ENCODE results near the gene DDAH1. TPM values are rescaled to one million over a fixed set of nuclear protein-coding genes. Genes with fewer than 3 reads are reported as not detected.
"Not testable (repeated sequence)": the region's sequence is repeated elsewhere in the genome, so short reads cannot be mapped to it uniquely, and the experiment has no call there.

The DDAH1 gene
- total RNA-seq: 29.7 TPM
- polyA plus RNA-seq (ENCODE audit: insufficient read depth in 1 of 8, insufficient read length in 8 of 8, low replicate concordance in 1 of 8): 10 to 100 TPM; 29.6 to 51.2 (median 38.1) TPM
- long read RNA-seq, donor 1, transcript DDAH1-201 (6 exons, 3,920 nt): major isoform, 7 of 8 reads
- long read RNA-seq, donor 1, partial matches to known transcripts: 0 of 8 reads
- long read RNA-seq, donor 1, other reads (novel, unspliced or antisense): 0 of 8 reads
- long read RNA-seq, donor 2, partial matches to known transcripts: 0 of 1 reads
- long read RNA-seq, donor 2, other reads (novel, unspliced or antisense): 0 of 1 reads
- long read RNA-seq, donor 3, transcript DDAH1-201 (6 exons, 3,920 nt): major isoform, 12 of 13 reads
- long read RNA-seq, donor 3, partial matches to known transcripts: 0 of 13 reads
- long read RNA-seq, donor 3, other reads (novel, unspliced or antisense): 0 of 13 reads
- long read RNA-seq, donor 4, transcript DDAH1-201 (6 exons, 3,920 nt): major isoform, 15 of 16 reads
- long read RNA-seq, donor 4, partial matches to known transcripts: 0 of 16 reads
- long read RNA-seq, donor 4, other reads (novel, unspliced or antisense): 0 of 16 reads
- long read RNA-seq, donor 5, transcript DDAH1-201 (6 exons, 3,920 nt): major isoform, 9 of 11 reads
- long read RNA-seq, donor 5, partial matches to known transcripts: 0 of 11 reads
- long read RNA-seq, donor 5, other reads (novel, unspliced or antisense): 0 of 11 reads
- long read RNA-seq, donor 6, transcript DDAH1-201 (6 exons, 3,920 nt): major isoform, 20 of 38 reads
- long read RNA-seq, donor 6, partial matches to known transcripts: 15 of 38 reads
- long read RNA-seq, donor 6, other reads (novel, unspliced or antisense): 0 of 38 reads
- long read RNA-seq, donor 7, transcript DDAH1-201 (6 exons, 3,920 nt): major isoform, 7 of 15 reads
- long read RNA-seq, donor 7, partial matches to known transcripts: 7 of 15 reads
- long read RNA-seq, donor 7, other reads (novel, unspliced or antisense): 0 of 15 reads
- long read RNA-seq, donor 8, transcript DDAH1-201 (6 exons, 3,920 nt): major isoform, 10 of 10 reads
- long read RNA-seq, donor 8, partial matches to known transcripts: 0 of 10 reads
- long read RNA-seq, donor 8, other reads (novel, unspliced or antisense): 0 of 10 reads
- long read RNA-seq, donor 9, transcript DDAH1-201 (6 exons, 3,920 nt): major isoform, 7 of 13 reads
- long read RNA-seq, donor 9, partial matches to known transcripts: 5 of 13 reads
- long read RNA-seq, donor 9, other reads (novel, unspliced or antisense): 0 of 13 reads
- long read RNA-seq, donor 10, transcript DDAH1-201 (6 exons, 3,920 nt): major isoform, 18 of 19 reads
- long read RNA-seq, donor 10, partial matches to known transcripts: 0 of 19 reads
- long read RNA-seq, donor 10, other reads (novel, unspliced or antisense): 0 of 19 reads
- long read RNA-seq, donor 11, transcript DDAH1-201 (6 exons, 3,920 nt): major isoform, 6 of 6 reads
- long read RNA-seq, donor 11, partial matches to known transcripts: 0 of 6 reads
- long read RNA-seq, donor 11, other reads (novel, unspliced or antisense): 0 of 6 reads

GRCh38 chr1:85465099-85465785 lies at the start of gene DDAH1:
TSS of gene DDAH1 (minus strand) at chr1:85465159. CDS start at chr1:85465045, 114 bp downstream.
- H3K27me3 ChIP-seq (ENCODE audit: control insufficient read depth, insufficient read depth, low read length): peaks cover 7% of the 10 kb centered on the region

GRCh38 chr1:85513998-85514397 lies 49.0 kb upstream of the DDAH1 start:
- not testable (repeated sequence) for H3K36me3 ChIP-seq (ENCODE audit: control insufficient read depth, insufficient read depth, low read length); H3K4me3 ChIP-seq (ENCODE audit: low read length); H3K9me3 ChIP-seq (replicated peaks; ENCODE audit: control insufficient read depth, low read depth, low read length); H3K27ac ChIP-seq (ENCODE audit: low read length); H3K4me1 ChIP-seq (ENCODE audit: control insufficient read depth, insufficient read depth, low read length); H3K27me3 ChIP-seq (ENCODE audit: control insufficient read depth, insufficient read depth, low read length); DNase-seq
- no CpG with 5 or more reads among the region's 4 CpGs for whole genome bisulfite sequencing (ENCODE audit: insufficient coverage)

More at GRCh38 chr1:85465099-85465785, at the start of gene DDAH1:
- H3K4me1 ChIP-seq (ENCODE audit: control insufficient read depth, insufficient read depth, low read length): peaks cover 5% of the 10 kb centered on the region
- DNase-seq: peak; percentile 72
- H3K4me3 ChIP-seq (ENCODE audit: low read length): peak within 1 kb of the TSS; percentile 71
- WGBS (ENCODE audit: insufficient coverage): under 1% methylated on average over 53 of the region's 56 CpGs
- no peaks in the 10 kb centered on the region for H3K36me3 ChIP-seq (ENCODE audit: control insufficient read depth, insufficient read depth, low read length)
- no peaks in the 10 kb centered on the region for H3K9me3 ChIP-seq (replicated peaks; ENCODE audit: control insufficient read depth, low read depth, low read length)
- peak within 1 kb of the TSS; percentile 74 for H3K27ac ChIP-seq (ENCODE audit: low read length)

- H3K9me3 ChIP-seq (replicated peaks; ENCODE audit: control insufficient read depth, low read depth, low read length): peaks cover 4% of the 10 kb centered on the region
- no peaks in the 10 kb centered on the region for H3K27me3 ChIP-seq (ENCODE audit: control insufficient read depth, insufficient read depth, low read length)
- DNase-seq: no peak
- no peaks in the 10 kb centered on the region for H3K36me3 ChIP-seq (ENCODE audit: control insufficient read depth, insufficient read depth, low read length)
- WGBS (ENCODE audit: insufficient coverage): 100% methylated on average over 1 of the region's 1 CpG
- H3K4me1 ChIP-seq (ENCODE audit: control insufficient read depth, insufficient read depth, low read length): peaks cover 3% of the 10 kb centered on the region
- no peak overlapping the region for H3K4me3 ChIP-seq (ENCODE audit: low read length)
- H3K27ac ChIP-seq (ENCODE audit: low read length): no peak overlapping the region
These were observed 39.5 kb upstream of the DDAH1 start for GRCh38 chr1:85504417-85504816.

GRCh38 chr1:85502625-85503083 lies 37.7 kb upstream of the DDAH1 start:
- H3K36me3 ChIP-seq (ENCODE audit: control insufficient read depth, insufficient read depth, low read length): no peaks in the 10 kb centered on the region
- 94% methylated on average over 1 of the region's 3 CpGs for WGBS (ENCODE audit: insufficient coverage)
- H3K27ac ChIP-seq (ENCODE audit: low read length): no peak overlapping the region
- H3K4me1 ChIP-seq (ENCODE audit: control insufficient read depth, insufficient read depth, low read length): peaks cover 3% of the 10 kb centered on the region
- H3K4me3 ChIP-seq (ENCODE audit: low read length): no peak overlapping the region
- peaks cover 4% of the 10 kb centered on the region for H3K9me3 ChIP-seq (replicated peaks; ENCODE audit: control insufficient read depth, low read depth, low read length)
- DNase-seq: peak; percentile 86
- no peaks in the 10 kb centered on the region for H3K27me3 ChIP-seq (ENCODE audit: control insufficient read depth, insufficient read depth, low read length)

- Histone ChIP-seq H3K4me3 (ENCODE audit: low read length) (no peak overlapping the region), H3K36me3 (ENCODE audit: control insufficient read depth, insufficient read depth, low read length) (no peaks in the 10 kb centered on the region), H3K27me3 (ENCODE audit: control insufficient read depth, insufficient read depth, low read length) (no peaks in the 10 kb centered on the region), H3K4me1 (ENCODE audit: control insufficient read depth, insufficient read depth, low read length) (peaks cover 3% of the 10 kb centered on the region), H3K27ac (ENCODE audit: low read length) (no peak overlapping the region), H3K9me3 (replicated peaks; ENCODE audit: control insufficient read depth, low read depth, low read length) (peaks cover 4% of the 10 kb centered on the region)
- 100% methylated on average over 1 of the region's 4 CpGs for WGBS (ENCODE audit: insufficient coverage)
- no peak for DNase-seq
These were observed 37.2 kb upstream of the DDAH1 start for GRCh38 chr1:85502171-85502570.

- Histone ChIP-seq H3K27me3 (ENCODE audit: control insufficient read depth, insufficient read depth, low read length) (no peaks in the 10 kb centered on the region), H3K27ac (ENCODE audit: low read length) (no peak overlapping the region), H3K9me3 (replicated peaks; ENCODE audit: control insufficient read depth, low read depth, low read length) (peaks cover 4% of the 10 kb centered on the region), H3K36me3 (ENCODE audit: control insufficient read depth, insufficient read depth, low read length) (no peaks in the 10 kb centered on the region), H3K4me1 (ENCODE audit: control insufficient read depth, insufficient read depth, low read length) (peaks cover 5% of the 10 kb centered on the region), H3K4me3 (ENCODE audit: low read length) (no peak overlapping the region)
- DNase-seq: no peak
- 100% methylated on average over 1 of the region's 2 CpGs for WGBS (ENCODE audit: insufficient coverage)
These were observed 36.5 kb upstream of the DDAH1 start for GRCh38 chr1:85501355-85501898.

- Histone ChIP-seq H3K9me3 (replicated peaks; ENCODE audit: control insufficient read depth, low read depth, low read length) (peaks cover 4% of the 10 kb centered on the region), H3K4me3 (ENCODE audit: low read length) (no peak overlapping the region), H3K4me1 (ENCODE audit: control insufficient read depth, insufficient read depth, low read length) (peaks cover 7% of the 10 kb centered on the region), H3K36me3 (ENCODE audit: control insufficient read depth, insufficient read depth, low read length) (no peaks in the 10 kb centered on the region), H3K27me3 (ENCODE audit: control insufficient read depth, insufficient read depth, low read length) (no peaks in the 10 kb centered on the region), H3K27ac (ENCODE audit: low read length) (no peak overlapping the region)
- WGBS (ENCODE audit: insufficient coverage): 50% methylated on average over 2 of the region's 2 CpGs
- peak; percentile 41 for DNase-seq
These were observed 32.1 kb upstream of the DDAH1 start for GRCh38 chr1:85496941-85497582.

GRCh38 chr1:85495556-85495955 lies 30.6 kb upstream of the DDAH1 start:
- H3K27ac ChIP-seq (ENCODE audit: low read length): no peak overlapping the region
- no peak overlapping the region for H3K4me3 ChIP-seq (ENCODE audit: low read length)
- 70% methylated on average over 2 of the region's 6 CpGs for WGBS (ENCODE audit: insufficient coverage)
- peaks cover 7% of the 10 kb centered on the region for H3K4me1 ChIP-seq (ENCODE audit: control insufficient read depth, insufficient read depth, low read length)
- no peaks in the 10 kb centered on the region for H3K27me3 ChIP-seq (ENCODE audit: control insufficient read depth, insufficient read depth, low read length)
- H3K9me3 ChIP-seq (replicated peaks; ENCODE audit: control insufficient read depth, low read depth, low read length): no peaks in the 10 kb centered on the region
- H3K36me3 ChIP-seq (ENCODE audit: control insufficient read depth, insufficient read depth, low read length): no peaks in the 10 kb centered on the region
- peak; percentile 62 for DNase-seq

All from muscle of leg (tissue), 16 donors.